Transverse colon (tissue), 4 donors: ENCODE measurements around the gene EFCAB7.

Source experiments
- POLR2AphosphoS5 ChIP-seq, 3 donors: sonication (generic); formaldehyde crosslinking; IDR thresholded peaks; one replicate each; pipeline ENCODE4 v1.6.1; 2016; ENCODE audit warnings: antibody characterized with exemption in 3 of 3
- TF ChIP-seq, protein P1 (sequence below), 5 experiments: fragments of 200-600 bp in 3 of 5; fragments of 450-650 bp in 2 of 5; sonication (generic) in 3 of 5; IDR thresholded peaks; 1 replicate in 2 of 5; 2 replicates in 3 of 5; pipeline ENCODE4 v1.5.1; 2016 to 2017; ENCODE audit warnings: antibody characterized with exemption in 5 of 5, inconsistent platforms in 3 of 5, mild to moderate bottlenecking in 2 of 5, moderate library complexity in 1 of 5

DNA sequence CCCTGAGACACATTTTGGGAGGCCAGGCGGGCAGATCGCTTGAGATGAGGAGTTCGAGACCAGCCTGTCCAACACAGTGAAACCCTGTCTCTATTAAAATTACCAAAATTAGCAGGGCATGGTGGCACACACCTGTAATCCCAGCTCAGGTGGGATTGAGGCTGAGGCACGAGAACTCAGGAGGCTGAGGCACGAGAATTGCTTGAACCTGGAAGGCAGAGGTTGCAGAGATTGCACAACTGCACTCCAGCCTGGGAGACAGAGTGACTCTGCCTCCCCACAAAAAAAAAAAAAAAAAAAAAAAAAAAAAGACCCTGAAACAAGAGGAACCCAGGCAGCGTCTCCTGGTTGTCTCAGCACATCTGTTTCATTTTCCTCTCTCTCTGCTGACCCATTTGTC is 94.1 kb downstream of the EFCAB7 start:
- TF ChIP-seq, protein P1, sequence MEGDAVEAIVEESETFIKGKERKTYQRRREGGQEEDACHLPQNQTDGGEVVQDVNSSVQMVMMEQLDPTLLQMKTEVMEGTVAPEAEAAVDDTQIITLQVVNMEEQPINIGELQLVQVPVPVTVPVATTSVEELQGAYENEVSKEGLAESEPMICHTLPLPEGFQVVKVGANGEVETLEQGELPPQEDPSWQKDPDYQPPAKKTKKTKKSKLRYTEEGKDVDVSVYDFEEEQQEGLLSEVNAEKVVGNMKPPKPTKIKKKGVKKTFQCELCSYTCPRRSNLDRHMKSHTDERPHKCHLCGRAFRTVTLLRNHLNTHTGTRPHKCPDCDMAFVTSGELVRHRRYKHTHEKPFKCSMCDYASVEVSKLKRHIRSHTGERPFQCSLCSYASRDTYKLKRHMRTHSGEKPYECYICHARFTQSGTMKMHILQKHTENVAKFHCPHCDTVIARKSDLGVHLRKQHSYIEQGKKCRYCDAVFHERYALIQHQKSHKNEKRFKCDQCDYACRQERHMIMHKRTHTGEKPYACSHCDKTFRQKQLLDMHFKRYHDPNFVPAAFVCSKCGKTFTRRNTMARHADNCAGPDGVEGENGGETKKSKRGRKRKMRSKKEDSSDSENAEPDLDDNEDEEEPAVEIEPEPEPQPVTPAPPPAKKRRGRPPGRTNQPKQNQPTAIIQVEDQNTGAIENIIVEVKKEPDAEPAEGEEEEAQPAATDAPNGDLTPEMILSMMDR (IDR thresholded peaks at IDR 0.05), result no peak
- no peak for TF ChIP-seq POLR2AphosphoS5 (IDR thresholded peaks at IDR 0.05)
